IPS DF 6.9 (cell line): ENCODE measurements around the gene GDF11.

ENCODE experiments used
- DNase-seq: peaks from one replicate; pipeline ENCODE4 v3.0.0-alpha.2; 2013; ENCODE audit warnings: low read depth, low spot score
- H3K27ac ChIP-seq: one replicate; pipeline ENCODE4 v1.5.1; 2013; ENCODE audit warnings: low read length, control low read depth
- H3K27me3 ChIP-seq: 2 replicates; pipeline ENCODE4 v1.6.1; 2013; ENCODE audit warnings: mild to moderate bottlenecking, low read length; ENCODE audit not compliant: control insufficient read depth, insufficient read depth
- H3K36me3 ChIP-seq: 2 replicates; pipeline ENCODE4 v1.6.1; 2013; ENCODE audit warnings: low read length; ENCODE audit not compliant: control insufficient read depth, insufficient read depth
- H3K4me1 ChIP-seq: 2 replicates; pipeline ENCODE4 v1.6.1; 2013; ENCODE audit warnings: low read length; ENCODE audit not compliant: control insufficient read depth, insufficient read depth
- H3K4me3 ChIP-seq: 2 replicates; pipeline ENCODE4 v1.5.1; 2013; ENCODE audit warnings: mild to moderate bottlenecking, low read length
- H3K9me3 ChIP-seq: 2 replicates; pipeline ENCODE4 v1.6.1; 2013; ENCODE audit warnings: low read length, inconsistent platforms; ENCODE audit not compliant: control insufficient read depth, insufficient read depth
- WGBS: extraction: QIAGEN DNeasy Blood & Tissue Kit; methylation state at CpG from one replicate; pipeline ENCODE4 v1.1.7; 2013; ENCODE audit warnings: mixed read lengths, missing lambda C conversion rate; ENCODE audit not compliant: insufficient read length, insufficient coverage; 5-methylcytosine and 5-hydroxymethylcytosine counted together

The GDF11 gene

DNA sequence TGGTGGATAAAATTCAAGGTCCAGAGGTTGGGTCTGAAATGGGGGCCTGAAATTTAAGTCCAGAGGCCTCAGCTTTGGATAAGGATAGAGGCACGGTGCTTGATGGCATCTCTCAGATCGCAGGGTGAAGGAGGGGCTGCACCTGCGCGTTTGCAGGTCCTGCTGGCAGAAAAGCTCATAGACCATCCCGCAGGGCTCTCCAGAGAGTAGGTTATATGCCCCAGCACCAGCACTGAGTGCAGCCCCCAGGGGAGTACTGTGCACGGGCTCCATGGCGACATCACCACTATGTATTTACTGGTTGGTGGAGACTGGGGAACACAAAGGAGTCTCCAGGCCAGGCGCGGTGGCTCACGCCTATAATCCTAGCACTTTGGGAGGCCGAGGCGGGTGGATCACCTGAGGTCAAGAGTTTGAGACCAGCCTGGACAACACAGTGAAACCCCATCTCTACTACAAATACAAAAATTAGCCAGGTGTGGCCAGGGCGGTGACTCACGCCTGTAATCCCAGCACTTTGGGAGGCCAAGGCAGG is 9.8 kb upstream of the GDF11 start:
- Histone ChIP-seq H3K36me3 (no peaks in the 10 kb centered on the region), H3K27me3 (no peaks in the 10 kb centered on the region), H3K4me1 (peaks cover 4% of the 10 kb centered on the region; the same call in 1 of the 2 replicates), H3K27ac (no peak overlapping the region), H3K4me3 (no peak overlapping the region), H3K9me3 (no peaks in the 10 kb centered on the region)
- no CpG with 5 or more reads among the region's 14 CpGs for WGBS
- DNase-seq = no peak

DNA sequence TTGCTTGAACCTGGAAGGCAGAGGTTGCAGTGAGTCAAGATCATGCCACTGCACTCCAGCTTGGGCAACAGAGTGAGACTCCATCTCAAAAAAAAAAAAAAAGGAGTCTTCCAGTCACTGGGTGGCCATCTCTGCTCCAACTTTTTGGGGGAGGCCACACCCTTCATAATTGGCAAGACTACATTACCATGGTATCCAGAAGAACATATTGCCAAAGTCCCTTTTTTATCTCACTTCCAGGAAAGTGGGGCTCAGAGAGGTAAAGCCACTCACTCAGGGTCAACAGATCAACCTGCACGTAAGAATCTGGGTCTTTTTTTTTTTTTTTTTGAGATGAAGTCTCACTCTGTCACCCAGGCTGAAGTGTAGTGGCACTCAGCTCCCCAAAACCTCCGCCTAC is 9.1 kb upstream of the GDF11 start:
- Histone ChIP-seq H3K4me3 (no peak overlapping the region), H3K9me3 (no peaks in the 10 kb centered on the region), H3K27ac (no peak overlapping the region), H3K4me1 (peaks cover 4% of the 10 kb centered on the region; the same call in 1 of the 2 replicates), H3K36me3 (no peaks in the 10 kb centered on the region), H3K27me3 (no peaks in the 10 kb centered on the region)
- DNase-seq = no peak
- WGBS = no CpG with 5 or more reads among the region's 2 CpGs

- DNase-seq = no peak
- Histone ChIP-seq H3K27me3 (no peaks in the 10 kb centered on the region), H3K4me1 (peaks cover 4% of the 10 kb centered on the region; the same call in 1 of the 2 replicates), H3K36me3 (no peaks in the 10 kb centered on the region), H3K27ac (no peak overlapping the region), H3K4me3 (no peak overlapping the region), H3K9me3 (no peaks in the 10 kb centered on the region)
- WGBS = no CpG with 5 or more reads among the region's 3 CpGs
Measured at GRCh38 chr12:55734595-55734994, 8.3 kb upstream of the GDF11 start.

DNA sequence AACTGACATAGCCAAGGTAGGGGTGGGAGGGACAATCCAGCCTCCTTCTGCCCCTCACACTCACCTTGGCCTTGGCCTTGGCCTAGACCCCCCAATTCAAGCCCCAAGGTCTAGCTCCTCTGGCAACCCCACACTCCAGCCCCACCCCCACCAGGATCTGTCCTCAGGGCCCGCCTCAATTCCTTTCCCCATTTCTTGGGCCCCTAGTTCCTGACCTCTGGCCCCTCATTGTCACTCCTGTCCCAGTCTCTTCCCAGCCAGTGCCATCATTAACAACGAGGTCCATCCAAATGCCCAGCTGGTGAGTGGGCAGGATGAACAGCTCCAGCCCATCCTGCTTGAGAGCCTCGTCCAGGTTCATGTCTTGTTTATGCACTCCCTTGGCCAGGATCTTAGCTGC is 6.8 kb upstream of the GDF11 start:
- WGBS = no CpG with 5 or more reads among the region's 3 CpGs
- Histone ChIP-seq H3K4me1 (peaks cover 4% of the 10 kb centered on the region; the same call in 1 of the 2 replicates), H3K36me3 (no peaks in the 10 kb centered on the region), H3K27me3 (no peaks in the 10 kb centered on the region), H3K4me3 (no peak overlapping the region), H3K27ac (no peak overlapping the region), H3K9me3 (no peaks in the 10 kb centered on the region)
- DNase-seq = no peak

GRCh38 chr12:55736780-55737580 is 5.9 kb upstream of the GDF11 start:
- H3K36me3 ChIP-seq = no peaks in the 10 kb centered on the region
- no peak overlapping the region for H3K4me3 ChIP-seq
- no peak overlapping the region for H3K27ac ChIP-seq
- WGBS = no CpG with 5 or more reads among the region's 6 CpGs
- no peaks in the 10 kb centered on the region for H3K27me3 ChIP-seq
- DNase-seq = peak; percentile 98
- peaks cover 4% of the 10 kb centered on the region; the same call in 1 of the 2 replicates for H3K4me1 ChIP-seq
- H3K9me3 ChIP-seq = no peaks in the 10 kb centered on the region

DNA sequence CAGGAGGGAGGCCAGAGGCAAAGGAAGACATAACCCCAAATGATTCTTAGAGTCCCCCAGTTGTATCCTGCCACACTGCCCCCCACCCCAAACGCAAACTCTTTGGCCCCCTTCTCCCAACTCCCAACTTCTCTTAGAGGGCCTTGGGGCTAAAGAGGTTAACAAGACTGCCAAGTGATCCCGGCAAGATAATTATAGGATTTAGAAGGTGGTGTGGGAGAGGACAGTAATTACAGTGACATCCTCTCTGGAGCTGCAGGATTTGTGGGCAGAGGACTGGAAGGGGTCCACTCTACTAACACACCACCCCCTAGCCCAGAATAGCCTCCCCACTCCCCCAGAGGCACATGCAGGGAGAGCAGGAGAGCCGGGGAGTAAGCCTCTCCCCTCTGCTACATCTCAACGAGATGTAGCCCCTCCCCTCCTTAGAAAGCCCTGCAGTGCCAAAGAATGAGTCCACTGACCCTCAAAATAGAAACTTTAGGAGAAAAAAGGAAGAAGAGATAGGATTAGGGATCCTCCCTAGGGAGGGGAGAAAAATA is 5.3 kb upstream of the GDF11 start:
- Histone ChIP-seq H3K9me3 (no peaks in the 10 kb centered on the region), H3K36me3 (no peaks in the 10 kb centered on the region), H3K4me1 (peaks cover 5% of the 10 kb centered on the region; the same call in 1 of the 2 replicates), H3K27ac (no peak overlapping the region), H3K27me3 (no peaks in the 10 kb centered on the region), H3K4me3 (peak overlapping the region; percentile 26; the same call in 1 of the 2 replicates)
- DNase-seq = no peak
- WGBS = no CpG with 5 or more reads among the region's 4 CpGs

DNA sequence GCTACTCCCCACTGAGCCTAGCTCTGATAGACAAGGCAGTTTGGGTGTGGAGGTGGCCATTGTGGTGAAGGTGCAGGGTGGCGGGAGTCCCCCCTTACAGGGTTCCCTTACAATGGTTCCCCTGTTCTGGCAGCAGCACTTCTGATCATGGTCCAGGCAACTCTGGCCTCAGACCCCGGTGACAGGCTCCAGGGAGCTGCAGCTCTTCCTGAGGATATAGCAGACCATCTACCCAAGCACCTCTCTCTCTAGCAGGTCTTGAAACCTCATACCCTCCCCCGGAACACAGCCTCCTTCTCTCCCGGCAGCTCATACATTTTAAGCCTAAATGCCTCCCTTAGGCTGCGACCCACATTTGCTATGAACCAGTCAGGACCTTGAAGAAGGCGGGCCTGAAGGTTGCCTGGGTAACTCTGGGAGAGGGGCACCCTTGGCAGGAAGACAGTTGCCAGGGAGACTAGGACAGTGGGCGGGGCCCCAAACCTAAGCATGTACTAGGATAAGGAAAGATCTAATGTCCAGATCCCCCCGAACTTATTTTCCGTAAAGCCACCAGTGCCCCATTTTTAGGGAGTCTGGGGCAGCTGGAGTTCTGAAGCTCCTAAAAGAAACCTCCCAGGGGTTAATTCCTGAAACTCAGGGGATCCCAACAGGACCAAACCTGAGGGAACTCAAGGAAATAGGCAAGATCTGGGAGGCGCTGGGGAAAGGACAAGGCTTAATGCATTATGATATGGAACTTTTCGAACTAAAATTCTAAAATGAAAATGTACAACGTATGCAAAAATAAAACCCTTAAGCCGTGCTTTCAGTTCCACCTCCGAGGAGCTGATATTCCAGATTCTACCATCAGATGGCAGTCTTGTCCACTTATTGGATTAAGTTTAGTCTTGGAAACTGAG is 4.5 kb upstream of the GDF11 start:
- peak; percentile 90 for DNase-seq
- H3K4me1 ChIP-seq = peaks cover 5% of the 10 kb centered on the region; the same call in 1 of the 2 replicates
- no CpG with 5 or more reads among the region's 14 CpGs for WGBS
- no peaks in the 10 kb centered on the region for H3K27me3 ChIP-seq
- no peak overlapping the region for H3K27ac ChIP-seq
- H3K4me3 ChIP-seq = peak overlapping the region; percentile 26; the same call in 1 of the 2 replicates
- H3K9me3 ChIP-seq = no peaks in the 10 kb centered on the region
- H3K36me3 ChIP-seq = no peaks in the 10 kb centered on the region

DNA sequence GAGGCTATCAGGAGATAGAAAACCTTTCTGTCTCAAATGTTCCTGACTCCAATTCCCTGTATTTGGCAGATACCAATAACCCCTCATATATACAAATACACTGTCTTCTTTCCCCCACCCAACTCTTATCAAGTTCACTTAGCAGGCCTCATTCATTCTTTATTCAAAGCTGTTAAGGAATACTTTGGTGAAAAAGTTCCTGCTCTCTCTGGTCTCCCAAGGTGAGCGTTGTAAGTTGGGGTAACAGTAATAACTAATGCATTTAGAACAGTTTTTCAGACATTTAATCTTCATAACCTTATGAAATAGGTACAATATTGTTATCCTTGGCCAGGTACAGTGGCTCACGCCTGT is 3.9 kb upstream of the GDF11 start:
- H3K4me3 ChIP-seq = no peak overlapping the region
- no peak overlapping the region for H3K27ac ChIP-seq
- peaks cover 5% of the 10 kb centered on the region; the same call in 1 of the 2 replicates for H3K4me1 ChIP-seq
- no peaks in the 10 kb centered on the region for H3K9me3 ChIP-seq
- no peaks in the 10 kb centered on the region for H3K36me3 ChIP-seq
- H3K27me3 ChIP-seq = no peaks in the 10 kb centered on the region
- DNase-seq = no peak
- WGBS = no CpG with 5 or more reads among the region's 2 CpGs

DNA sequence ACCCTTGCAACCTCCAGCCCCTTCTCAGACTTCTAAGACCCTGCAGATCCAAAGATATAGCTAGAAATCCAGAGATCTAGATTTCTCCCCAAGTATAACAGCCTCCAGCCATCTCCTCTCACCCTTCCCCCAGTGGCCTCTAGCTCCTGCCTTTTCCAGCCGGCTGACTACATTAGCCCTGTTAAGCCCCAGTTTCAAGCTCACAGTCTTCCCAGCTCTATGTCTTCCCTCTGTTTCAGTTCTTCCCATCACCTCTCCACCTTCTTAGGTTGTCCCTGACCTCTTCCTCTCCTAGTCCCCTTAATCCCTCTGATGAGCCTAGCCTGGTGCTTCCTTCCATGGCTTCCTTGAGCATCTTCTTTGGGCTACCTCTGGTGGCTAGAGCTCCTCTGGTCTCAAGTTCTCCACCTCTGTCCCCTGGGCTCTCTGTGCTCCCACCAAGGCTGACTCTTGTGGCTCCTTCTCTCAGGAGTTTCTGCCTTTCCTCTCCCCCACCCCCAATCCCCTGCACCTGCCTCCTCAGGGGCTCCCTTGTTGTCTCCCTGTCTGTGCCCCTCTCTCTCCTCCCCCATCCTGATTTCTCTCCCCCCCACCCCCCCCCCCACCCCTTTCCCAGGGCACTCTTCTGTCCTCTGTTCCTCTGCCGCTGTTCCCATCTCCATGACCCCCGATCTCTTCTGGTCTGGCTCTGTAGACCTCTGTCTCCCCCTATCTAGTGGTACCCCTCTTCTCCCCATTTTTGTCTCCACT is 816 bp upstream of the GDF11 start:
- DNase-seq = no peak
- H3K27ac ChIP-seq = no peak overlapping the region
- H3K36me3 ChIP-seq = no peaks in the 10 kb centered on the region
- no peaks in the 10 kb centered on the region for H3K9me3 ChIP-seq
- H3K4me3 ChIP-seq = no peak overlapping the region; the same call in 1 of the 2 replicates
- peaks cover 5% of the 10 kb centered on the region; the same call in 1 of the 2 replicates for H3K4me1 ChIP-seq
- WGBS = no CpG with 5 or more reads among the region's 3 CpGs
- no peaks in the 10 kb centered on the region for H3K27me3 ChIP-seq
